Daoy (cell line): Measurements from ENCODE around the gene PITPNC1. TPM values are rescaled to one million over a fixed set of nuclear protein-coding genes. Genes with fewer than 3 reads are reported as not detected.
"Not testable (repeated sequence)": the region's sequence is repeated elsewhere in the genome, so short reads cannot be mapped to it uniquely, and the experiment has no call there.

Source experiments
- DNase-seq: peaks from one replicate; pipeline ENCODE4 v3.0.0-alpha.2; 2015; ENCODE audit warnings: low read depth
- total RNA-seq: library from RNA; depleted of rRNA; stranded (reverse); fragments of >200 nt; shearing (Covaris generic); gene quantifications from 2 replicates; pipeline ENCODE4 v1.2.3, GENCODE V29; 2014

The PITPNC1 gene
- total RNA-seq, 1 experiment from 2014 or later = 8.4 TPM

DNA sequence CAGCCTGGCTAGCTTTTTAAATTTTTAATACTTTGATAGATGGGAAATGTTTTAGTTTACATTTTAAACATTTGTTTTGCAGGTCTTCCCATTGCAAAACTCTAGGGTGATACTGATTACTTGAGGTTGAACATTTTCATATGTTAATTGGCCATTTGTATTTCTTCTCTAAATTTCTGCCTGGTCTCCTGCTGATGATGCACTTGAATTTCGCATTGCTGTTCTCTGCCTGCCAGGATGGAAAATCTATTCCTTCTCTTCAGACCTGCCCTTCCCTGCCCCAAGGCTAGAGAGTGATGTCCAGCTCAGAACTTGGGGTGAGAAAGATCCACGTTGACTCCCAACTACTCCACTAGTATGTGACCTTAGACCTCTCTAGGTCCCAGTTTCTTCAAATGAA lies 134.7 kb downstream of the PITPNC1 start:
- DNase-seq = no peak

DNA sequence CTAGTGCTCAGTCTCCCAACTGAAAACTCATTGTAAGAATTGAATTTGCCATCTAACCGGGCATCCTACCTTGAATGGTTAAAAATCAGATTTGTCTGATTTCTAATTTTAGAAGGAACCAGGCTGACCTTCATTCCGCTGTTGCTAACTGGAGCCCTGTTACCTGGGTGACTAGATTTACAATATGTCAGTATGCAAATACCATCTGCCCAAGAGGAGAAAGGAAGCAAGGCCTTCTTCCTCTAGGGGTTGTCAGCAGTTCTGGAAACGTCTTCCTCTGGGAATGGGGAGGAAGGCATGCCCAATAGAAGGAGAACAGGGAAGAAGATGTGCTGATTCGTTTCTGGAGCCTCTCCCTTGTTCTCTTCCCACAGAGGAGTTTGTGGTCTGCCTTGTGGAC lies 137.9 kb downstream of the PITPNC1 start:
- DNase-seq = no peak

DNA sequence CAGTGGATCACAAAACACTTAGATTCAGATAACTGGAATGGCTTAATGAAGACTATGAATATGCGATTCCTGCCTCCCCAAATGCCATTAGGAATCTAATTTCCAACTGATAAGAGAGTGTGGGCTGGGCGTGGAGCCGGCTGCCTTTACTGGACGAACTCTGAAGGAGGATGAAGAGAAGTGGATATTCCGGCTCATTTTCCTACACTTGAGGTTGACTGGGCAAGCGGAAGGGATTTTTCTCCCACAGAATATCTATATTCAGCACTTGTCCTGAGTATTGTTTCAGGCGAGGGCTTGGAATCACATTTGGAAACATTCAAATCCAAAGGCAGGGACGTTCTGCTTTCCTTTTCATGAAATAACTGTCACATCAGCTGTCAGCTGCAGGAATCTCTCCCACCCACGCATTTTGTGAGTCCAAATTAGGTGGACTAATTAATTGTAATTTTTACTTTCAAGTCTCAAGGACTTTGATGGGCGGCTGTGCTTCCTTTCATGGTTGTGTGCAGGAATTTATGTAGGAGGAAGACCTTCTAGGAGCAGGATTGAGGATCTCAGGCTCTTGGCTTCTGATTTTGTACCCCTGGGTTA lies 138.5 kb downstream of the PITPNC1 start:
- no peak for DNase-seq

DNA sequence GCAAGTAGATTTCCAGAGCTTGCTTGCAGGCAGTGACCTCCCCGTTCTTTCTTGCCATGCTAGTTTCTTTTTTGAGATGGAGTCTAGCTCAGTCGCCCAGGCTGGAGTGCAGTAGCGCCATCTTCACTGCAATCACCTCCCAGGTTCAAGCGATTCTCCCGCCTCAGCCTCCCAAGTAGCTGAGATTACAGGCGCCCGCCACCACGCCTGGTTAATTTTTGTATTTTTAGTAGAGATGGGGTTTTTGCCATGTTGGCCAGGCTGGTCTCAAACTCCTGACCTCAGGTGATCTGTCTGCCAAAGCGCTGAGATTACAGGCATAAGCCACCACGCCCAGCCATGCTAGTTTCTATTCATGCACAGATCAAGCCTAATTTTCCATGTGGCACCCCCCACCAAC lies 139.5 kb downstream of the PITPNC1 start:
- not testable (repeated sequence) for DNase-seq

DNA sequence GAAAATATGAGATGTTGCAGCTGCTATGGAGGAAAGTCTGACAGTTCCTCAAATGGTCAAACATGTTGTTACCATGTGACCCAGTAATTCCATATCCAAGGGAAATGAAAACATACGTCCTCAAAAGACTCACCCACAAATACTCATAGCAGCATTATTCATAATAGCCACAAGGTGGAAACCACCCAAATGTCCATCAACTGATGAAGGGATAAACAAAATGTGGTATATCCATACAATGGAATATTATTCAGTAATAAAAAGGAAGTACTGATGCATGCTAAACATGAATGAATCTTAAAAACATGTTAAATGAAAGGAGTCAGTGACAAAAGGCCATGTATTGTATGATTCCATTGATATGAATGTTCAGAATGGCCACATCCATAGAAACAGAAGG lies 140.2 kb downstream of the PITPNC1 start:
- DNase-seq = no peak

DNA sequence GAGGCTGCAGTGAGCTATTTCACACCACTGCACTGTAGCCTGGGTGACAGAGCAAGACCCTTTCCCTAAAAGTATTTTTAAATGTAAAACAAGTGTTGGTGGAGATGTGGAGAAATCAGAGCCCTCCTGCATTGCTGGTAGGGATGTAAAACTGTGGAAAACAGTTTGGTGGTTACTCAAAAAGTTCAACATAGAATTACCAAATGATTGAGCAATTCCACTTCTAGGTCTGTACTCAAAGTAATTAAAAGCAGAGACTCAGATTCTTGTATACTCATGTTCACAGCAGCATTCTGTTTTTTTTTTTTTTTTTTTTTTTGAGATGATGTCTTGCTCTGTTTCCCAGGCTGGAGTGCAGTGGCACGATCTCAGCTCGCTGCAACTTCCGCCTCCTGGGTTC lies 141.8 kb downstream of the PITPNC1 start:
- no peak for DNase-seq

DNA sequence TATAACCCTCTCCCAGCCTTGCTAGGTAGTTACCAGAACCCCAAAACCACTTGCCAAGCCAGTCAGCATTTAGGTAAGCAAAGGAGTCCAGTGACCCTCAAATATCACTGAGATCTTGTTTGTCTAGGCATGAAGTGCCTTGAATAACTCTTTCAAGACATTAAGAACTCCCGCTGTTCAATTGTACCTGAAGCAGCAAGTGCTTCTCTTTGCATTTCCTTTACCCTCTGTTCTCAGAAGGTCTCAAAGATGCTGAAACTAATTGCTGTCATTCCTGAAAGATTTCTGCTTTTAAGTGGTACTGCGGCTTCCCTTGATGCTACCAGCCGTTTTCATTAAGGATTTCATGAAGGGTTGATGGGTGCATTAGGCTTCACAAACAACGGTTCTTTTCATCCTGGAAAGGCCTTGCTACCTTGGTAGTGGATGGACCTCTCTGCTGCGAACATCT lies 142.7 kb downstream of the PITPNC1 start:
- DNase-seq = no peak

DNA sequence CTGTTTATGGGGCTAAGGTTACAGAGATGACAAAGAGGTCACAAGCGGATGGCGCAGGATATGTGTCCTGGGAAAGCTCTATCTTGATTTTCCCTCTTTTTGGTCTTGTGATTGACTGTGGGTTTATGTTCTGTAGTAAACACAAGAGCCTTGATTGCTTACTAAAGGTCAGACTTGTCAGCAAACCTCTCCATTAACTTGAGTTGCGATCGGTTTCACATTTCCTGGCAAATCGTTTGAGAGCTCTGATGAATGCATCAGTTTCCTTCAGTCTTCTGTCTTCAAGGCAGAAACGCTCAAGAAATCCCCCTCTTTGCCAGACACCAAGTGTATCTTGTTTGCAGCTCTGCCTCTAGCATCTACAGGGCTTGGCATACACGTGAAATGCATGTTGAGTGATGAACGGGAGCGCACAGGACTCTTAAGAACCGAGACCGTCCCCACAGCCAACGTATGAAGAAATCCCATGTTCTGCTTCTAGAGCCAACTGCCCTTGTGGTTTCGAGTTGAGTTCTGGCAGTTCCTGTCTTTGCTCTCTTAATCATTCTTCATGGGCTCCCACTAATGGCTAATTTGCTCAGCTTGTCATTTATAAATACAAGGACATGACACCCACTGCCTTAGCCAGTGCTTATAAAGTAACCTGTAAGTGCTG lies 143.3 kb downstream of the PITPNC1 start:
- DNase-seq = no peak

DNA sequence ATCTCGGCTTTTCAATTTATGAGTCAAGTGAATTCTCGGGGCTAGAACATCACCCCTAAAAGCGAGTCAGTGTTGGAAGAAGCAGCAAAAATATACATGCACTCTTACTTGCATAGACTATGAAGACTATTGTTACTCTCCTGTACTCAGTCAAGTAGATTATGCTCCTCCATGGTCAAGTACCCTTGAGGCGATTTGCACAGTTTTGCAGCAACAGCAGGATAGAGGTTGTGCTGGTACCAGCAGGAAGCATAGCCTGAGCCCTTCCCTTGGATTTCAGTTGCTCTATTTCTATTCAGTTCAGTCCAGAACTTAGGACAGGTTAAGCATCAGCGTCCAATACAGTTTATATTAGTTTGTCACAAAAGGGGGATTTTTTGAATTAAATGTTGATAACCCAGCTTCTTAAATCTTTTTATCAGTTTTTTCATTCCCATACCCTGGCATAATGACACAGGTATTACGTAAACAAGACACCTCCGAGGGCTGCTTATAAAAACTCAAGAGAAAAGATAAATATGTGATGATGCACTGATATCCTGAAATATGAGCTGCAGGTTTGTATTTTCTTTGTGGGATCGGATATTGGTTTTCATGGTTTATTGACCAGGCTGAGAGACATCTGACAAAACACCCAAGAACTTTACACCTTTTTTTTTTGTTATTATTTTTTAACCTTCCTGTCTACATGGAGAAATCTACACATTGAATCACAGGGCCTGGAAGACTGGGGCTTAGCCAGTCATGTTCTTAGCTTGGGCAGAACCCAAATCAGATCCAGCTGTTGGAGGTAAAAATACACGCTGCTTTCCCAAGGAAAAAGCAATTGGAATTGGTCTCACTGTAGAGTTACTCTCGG lies 144.1 kb downstream of the PITPNC1 start:
- no peak for DNase-seq

DNA sequence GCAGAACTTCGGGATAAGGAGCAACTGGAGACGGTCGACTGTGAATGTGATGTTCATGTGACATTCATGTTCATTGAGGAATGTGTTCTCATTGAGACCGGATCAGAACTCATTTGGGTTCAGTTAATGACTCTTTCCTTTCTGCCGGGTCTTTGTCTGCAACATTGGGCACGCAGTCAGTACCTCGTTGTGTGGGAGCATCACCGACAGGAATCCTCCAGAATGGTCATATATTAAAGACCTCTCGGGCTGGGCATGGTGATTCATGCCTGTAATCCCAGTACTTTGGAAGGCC lies 144.6 kb downstream of the PITPNC1 start:
- no peak for DNase-seq

DNA sequence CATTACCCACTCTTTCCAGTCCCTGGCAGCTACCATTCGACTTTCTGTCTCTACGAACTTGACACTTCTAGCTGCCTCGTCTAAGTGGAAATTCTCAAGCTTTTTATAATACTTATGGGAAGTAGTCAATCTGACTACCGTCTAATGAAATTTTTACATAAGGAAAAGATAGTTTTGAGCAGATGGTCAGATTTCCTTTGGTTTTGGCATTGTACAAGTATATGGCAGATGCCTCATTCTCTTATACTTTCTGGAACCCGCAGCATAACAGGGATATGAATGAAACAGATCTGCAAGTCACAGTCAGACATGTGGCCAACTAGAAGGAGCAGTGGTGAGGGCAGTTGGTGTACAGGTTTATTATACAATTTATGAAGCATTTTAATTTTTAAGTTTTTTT lies 146.0 kb downstream of the PITPNC1 start:
- DNase-seq = no peak

DNA sequence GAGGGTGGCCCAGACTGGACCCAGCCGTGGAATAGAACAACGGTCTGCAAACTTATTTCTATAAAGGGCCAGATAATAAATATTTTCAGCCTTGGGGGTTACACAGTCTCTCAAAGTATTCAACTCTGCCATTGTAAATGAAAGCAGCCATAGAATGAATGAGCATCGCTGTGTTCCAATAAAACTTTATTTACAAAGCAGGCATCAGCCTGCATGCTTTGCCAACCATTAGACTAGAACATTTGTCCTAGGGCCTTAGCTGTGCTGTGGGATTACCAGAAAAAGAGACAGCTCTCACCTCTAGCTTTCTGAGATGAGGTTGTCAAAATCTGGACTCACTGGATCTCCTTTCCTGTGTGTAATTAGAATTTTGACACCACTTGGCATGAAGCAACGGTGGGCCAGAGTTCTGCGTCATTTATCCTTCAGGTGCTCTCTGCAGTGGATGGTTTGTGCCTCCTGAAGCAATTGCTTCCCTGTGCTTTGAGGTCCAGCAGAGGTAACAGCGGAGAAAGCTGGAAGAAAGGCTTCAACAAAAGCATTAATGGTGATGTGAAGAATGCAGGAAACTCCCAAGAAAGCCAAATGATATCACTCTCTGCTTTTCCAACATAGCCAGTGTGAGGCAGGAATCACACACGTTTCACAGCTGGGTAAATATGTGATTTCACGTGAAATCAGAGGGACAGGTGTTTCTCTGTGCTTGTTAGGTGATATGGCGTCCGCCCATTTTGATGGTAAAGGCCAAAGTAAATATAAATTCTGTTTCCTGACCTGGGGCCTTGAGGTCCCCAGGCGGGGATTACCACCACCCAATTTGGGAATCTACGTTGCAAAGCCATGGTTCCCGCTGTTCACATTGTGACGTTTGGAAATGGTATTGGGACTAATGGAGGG lies 148.4 kb downstream of the PITPNC1 start:
- DNase-seq = no peak

DNA sequence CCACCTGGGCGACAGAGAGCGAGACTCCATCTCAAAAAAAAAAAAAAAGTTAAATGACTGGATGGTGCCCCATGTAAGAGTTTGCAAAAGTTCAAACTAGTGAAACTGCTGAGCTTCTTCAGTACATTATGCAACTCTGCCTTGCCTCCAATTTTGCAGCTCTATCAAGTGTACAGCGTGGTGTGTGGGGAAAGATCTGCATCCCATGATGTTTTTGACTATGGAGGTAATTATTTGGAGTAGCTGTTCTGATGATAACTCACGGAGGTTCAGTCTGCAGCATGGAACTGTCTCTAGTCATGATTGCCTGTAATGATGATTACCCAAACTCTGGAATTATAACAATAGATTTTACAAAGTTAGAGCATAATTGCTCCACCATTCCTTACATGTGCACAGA lies 149.6 kb downstream of the PITPNC1 start:
- DNase-seq = no peak

DNA sequence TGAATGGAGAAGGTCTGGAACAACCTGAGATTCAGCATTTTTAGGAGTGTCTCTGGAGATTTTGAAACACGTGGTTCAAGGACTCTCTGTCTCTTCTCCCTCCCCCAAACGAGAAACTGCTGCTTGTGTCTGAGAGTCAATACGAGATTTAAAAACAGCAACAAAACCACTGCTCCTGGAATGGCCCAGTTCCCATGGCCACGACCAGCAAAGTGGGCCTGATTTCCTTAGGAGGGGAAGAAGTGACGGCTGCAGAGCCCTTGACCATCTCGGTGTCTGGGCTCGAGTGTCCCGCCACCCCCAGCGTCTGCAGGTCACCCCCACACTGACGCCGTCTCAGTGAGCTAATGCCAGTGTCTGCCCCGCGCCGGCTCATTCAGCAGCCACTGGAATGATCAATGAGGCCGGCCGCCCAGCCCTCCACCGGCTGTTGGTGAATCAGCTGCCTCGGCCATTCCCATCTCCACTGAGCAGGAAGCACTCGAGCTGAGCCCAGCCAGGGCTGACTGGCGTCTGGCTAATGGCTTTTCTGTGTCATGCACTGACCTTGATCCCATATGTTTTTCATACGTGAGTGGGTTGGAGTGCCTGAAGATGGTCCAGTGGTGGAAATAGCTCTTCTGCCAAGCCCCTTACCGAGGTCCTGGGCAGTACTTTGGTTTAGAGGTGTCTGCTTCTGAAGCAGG lies 151.8 kb downstream of the PITPNC1 start:
- DNase-seq = peak; percentile 94

DNA sequence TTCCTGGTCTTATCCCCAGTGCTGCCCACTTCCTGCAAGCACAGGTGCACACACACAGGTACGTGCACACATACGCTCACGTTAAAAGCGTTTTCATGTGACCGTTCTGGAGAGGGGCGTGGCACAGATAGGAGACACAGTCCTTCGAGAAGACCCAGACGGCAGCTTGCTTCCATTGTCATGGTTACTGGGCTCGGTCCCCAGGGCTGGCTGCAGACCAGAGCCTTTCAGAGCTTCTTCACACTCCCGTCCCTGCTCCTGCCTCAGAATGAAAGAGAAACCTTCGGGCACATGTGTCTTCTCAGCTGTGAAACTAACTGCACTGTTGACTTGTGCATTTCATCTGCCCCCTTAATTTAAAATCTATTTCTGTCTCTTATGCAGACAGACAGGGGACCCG lies 154.2 kb downstream of the PITPNC1 start:
- no peak for DNase-seq

DNA sequence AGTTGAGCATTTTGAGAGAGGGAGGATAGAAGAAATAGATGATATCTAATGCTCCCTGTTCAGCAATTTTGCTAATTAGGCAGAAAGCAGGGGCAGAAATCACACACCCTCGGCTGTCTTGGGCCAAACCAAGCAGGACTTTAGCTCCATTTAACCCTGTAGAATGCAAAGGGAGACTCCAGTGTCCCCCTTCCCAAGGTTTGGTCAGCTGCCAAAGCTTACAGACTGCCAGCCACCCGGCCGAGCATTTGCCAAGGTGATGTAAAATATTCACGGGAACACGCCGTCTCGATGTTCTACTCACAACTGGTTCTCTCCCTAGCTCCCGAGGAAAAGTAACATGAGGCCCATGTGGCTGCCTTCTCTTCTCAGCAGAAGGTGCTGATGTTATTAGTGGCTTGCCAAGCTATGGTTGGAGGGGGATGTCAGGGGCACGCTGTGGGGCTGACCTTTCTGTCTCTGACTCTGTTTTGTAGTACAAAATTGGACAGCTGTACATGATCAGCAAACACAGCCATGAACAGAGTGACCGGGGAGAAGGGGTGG lies 155.3 kb downstream of the PITPNC1 start:
- DNase-seq = no peak

DNA sequence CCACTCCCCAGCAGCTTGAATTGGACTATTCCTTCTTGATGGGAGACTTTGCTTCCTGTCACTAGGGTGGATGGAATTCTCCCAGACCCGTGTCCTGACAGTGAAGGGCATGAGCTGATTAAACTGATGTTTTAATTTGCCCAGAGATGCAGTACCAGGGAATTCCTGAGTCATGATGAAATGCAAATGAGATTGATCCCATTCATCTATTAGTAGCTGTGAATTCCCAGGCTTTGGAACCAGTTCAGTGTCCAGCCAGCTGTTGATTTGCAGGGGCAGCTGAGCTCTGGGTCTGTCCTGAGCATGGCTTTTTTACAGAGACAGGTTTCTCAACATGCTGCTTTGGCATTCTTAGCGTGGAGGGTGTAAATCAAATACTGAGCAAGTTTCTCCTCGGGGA lies 157.9 kb downstream of the PITPNC1 start:
- no peak for DNase-seq

DNA sequence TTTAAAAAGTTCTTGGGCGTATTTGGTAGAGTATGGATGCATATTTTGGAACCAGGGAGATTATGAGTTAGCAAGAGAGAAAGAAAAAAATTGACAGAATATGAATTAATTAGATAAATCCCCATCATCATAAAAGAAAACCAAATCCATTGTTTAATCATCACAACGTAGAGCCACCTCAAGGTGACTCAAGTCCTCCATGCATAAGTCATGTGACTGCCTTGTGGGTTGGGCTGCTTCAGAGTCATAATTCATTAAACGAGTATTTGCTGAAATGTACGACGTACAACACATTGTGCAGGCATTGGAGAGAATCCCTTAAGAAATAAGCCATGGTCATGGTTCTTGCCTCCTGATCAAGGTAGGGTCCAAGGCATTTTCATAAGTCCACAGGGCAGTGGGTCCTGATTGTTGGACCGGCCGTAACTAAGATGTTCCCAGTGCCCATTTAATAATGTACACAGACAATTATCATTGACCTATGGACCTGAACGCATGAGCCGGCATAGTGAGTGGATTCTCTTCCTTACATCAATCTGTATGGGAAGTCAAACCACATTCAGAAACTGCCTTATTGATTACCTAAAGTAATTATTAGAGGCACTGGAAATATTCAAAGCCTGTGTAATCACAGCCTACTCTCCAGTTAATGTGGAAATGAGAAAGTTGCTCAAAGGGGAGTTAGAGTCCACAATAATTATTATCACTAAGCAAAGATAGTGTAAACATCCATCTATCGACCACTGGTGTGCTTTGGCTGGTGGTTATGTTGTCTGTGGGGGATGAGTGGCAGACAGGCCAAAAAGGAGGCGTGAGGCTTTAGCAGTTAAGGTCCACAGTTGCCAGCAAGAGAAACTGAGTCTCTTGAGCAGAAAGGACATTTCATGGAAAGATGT lies 165.4 kb downstream of the PITPNC1 start:
- no peak for DNase-seq

DNA sequence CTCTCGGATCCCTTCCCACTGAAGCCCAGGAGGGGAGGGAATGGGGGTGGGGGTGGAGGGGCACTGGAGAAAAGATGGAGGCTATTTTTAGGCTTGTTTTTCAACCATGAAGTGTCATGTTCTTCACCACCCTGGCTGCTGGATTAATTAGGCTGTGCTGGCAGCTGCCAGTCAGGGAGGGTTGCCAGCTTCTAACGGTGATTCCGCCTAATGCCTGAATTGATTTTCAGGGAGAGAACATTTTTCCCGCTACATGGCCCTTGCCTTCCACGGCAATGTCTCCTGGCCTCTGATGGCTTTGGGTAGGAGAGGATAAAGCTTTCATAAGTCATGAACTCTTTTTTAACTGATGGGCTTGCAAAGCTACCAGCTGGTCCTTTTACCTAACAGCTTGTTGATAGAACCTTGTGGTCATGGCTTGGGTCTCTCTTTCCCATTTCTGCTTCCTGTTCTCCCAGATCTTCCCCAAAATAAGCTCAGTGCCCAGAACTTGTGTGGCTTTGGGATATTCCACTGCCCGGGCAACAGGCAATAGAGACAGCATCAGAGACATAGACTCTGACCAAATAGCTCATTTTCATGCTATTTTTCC lies 167.4 kb downstream of the PITPNC1 start:
- DNase-seq = no peak
